GM12801 (cell line): ENCODE results near the gene RAPGEF3.

ENCODE experiments used
- TF ChIP-seq, protein P1 (sequence below): IDR thresholded peaks from one replicate; pipeline ENCODE4 v1.5.1; 2011; ENCODE audit warnings: control low read depth; ENCODE audit not compliant: insufficient read length; ENCODE audit errors: extremely low read depth

The RAPGEF3 gene

DNA sequence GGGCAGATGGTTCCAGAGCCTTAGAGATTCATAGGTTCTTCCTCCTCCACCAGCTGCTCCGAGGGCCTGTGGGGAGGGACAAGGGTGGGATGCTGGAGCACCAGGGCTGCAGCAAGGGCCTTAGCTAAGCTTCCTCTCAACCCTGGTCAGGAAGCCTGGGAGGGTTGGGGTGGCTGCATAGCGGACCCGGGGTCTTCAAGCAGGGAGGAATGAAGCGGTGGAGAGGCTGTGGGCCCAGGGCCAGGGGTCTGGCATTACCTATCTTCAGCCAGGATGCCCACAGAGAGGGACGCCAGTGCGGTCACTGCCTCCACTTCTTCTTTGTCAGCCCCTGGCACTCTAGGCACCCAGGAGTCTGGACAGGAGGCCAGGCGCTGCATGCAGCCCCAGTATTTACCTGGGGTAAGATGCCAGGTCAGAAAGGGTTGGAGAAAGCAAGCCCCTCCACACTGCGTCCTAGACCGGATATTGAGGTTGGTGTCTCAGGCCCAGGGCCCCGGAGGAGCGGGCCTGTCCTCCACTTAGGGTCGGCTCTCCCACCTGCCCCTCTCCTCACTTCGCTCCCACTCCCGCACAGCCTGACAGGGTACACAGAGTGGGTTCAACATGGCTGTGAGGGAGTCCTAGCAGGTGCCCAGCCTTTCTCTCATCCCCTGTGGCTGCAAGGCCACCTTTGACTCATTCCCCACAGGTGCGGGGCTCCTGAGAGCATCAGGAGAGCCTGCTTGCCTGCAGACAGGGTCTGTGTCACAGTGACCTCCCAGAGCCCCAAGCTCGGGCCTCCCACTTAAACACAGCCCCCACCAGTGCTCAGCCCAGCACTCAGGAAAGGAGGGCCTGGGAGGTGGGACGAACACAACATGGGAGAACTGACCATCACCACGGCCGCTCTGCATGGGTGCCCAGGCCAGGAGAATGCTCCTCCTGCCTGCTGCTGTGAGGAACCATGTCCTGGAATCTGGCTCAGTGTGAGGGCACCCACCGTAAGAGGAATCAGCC is 25.4 kb upstream of the RAPGEF3 start:
- TF ChIP-seq, protein P1, sequence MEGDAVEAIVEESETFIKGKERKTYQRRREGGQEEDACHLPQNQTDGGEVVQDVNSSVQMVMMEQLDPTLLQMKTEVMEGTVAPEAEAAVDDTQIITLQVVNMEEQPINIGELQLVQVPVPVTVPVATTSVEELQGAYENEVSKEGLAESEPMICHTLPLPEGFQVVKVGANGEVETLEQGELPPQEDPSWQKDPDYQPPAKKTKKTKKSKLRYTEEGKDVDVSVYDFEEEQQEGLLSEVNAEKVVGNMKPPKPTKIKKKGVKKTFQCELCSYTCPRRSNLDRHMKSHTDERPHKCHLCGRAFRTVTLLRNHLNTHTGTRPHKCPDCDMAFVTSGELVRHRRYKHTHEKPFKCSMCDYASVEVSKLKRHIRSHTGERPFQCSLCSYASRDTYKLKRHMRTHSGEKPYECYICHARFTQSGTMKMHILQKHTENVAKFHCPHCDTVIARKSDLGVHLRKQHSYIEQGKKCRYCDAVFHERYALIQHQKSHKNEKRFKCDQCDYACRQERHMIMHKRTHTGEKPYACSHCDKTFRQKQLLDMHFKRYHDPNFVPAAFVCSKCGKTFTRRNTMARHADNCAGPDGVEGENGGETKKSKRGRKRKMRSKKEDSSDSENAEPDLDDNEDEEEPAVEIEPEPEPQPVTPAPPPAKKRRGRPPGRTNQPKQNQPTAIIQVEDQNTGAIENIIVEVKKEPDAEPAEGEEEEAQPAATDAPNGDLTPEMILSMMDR = no peak

DNA sequence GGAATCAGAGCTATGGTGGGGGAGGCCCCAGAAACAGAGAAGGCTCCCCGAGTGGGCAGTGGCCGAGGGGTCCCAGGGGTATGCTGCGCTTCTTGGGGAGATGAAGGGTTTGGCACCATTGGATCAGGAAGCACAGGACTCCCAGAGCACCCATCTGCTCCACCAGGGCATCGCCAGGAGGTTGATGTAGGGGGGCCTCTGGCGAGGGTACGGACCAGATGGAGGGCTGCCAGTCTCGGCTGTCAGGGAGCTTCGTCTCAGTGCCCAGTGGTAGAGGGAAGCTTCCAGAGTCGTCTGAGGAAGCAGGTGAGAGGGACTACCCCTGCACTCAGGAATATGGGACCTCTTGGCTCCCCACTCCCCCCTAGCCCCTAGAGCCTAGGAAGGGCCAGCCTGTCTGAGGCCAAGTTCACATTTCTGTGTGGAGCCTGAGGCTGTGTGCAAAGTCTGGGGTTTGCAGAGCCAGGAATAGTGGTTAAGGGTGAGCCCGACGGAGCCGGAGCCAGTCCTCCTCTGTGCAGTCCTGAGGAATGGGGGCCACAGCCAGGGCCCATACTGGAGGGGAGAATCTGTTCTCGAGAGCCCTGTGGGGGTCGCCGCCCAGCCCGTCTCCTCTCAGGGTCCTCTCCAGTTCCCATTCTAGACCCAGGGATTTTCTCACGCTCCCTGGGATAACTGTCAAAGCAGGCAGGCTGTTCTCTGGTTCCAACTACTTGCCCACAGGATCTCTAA is 24.5 kb upstream of the RAPGEF3 start:
- TF ChIP-seq, protein P1 = no peak

DNA sequence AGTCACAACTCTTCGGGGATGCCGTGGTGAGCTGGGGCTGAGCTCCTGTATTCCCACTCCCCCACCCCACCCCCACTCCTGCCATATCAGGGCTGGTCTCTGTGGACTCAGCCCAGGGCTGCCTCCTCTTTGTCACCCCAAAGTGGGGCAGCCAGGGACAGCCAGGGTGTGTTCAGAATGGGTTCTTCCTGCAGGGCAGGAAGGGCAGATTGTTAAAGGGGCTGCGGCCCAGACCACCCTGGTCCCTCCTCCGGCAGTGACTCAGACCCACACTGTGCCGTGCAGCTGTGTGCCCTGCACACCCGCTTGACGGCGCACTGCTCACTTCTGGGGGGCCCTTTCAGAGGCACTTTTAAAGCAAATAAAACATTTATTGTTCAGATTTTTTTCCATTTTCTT is 23.7 kb upstream of the RAPGEF3 start:
- TF ChIP-seq, protein P1 = no peak

DNA sequence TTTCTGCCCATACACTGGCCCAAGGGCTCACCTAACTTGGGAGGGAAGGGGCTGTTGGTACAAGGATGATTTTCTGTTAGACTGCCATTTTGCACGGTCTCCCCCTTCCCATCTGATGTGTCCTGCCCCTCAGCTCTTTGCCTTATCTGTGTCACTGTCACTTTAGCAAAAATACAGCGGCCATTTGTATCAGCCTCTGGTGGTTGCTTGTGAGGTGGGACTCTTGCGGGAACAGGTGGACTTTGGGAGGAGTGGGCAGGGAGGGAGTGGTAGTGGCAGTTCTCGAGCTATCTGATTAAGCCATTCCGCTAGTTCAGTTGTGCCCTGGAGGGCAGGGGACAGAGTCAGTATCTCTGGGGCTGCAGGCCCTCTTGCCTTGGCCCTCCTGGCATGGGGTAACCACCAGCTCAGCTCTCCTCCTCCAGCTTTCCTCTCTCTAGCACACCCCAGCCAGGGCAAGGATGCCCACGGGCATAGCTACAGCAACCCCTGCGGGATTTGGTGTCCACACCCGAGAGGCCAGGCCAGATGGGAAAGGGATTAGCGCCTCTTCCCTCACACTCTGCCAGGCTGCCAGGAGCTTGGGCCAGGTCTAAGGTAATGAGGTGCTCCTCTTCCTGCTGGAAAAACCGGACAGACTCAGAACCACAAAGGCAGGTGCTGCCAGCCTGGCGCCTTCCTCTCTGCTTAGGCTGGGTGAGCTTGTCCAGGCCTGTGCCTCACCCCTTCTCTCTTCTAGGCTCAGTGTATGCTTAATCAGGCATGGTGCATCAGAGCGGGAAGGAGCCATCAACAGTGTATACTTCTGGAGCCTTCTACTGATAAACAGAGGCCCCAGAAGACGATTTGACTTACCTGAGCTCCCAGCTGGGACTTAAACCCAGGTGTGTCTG is 23.0 kb upstream of the RAPGEF3 start:
- TF ChIP-seq, protein P1 = no peak

DNA sequence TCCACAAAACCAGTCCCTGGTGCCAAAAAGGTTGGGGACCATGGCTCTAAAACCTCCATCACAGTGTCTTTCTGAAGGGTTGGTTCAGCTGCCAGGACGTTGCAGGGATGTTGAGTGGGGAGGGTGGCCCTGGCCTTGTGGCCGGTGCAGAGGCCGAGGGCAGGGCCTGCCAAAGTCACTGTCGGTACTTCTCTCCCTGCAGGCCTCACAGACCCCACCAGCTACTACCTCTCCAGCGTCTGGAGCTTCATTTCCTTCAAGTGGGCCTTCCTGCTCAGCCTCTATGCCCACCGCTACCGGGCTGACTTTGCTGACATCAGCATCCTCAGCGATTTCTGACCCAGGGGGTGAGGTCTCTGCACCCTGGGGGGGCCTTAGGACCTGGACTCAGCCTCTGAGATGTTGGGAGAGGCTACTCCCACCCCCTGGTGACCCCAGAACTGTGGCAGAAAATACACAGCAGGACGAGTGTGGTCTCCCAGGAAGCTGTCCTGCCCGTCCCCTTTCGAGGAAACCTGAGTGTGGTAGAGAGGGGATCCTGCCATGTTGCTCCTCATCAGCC is 21.3 kb upstream of the RAPGEF3 start:
- TF ChIP-seq, protein P1 = no peak

DNA sequence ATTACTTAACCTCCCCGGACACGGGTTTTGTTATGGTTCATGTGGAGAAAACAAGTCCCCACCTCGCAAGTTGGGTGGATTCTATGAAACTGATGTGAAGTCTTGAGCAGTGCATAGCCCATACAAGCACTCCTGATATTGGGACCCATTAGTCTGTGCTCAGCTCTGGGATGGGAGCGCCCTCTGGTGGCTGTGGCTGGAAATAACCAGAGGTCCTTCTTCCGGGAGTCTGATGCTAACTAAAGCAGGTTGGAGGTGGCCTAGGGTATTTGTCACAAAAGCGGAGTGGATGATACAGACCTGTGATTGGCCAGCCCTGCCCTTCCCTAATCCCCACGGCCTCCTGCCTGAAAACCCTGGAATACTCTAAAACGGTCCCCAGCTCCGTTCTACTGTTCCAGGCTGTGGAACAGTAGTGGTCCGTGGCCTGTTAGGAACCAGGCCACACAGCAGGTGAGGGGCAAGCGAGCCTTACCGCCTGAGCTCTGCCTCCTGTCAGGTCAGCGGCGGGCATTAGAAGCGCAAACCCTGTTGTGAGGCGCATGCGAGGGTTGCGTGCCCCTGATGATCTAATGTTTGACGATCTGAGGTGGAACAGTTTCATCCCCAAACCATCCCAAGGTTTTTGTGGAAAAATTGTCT is 20.7 kb upstream of the RAPGEF3 start:
- TF ChIP-seq, protein P1 = peak; percentile 84
